SK-N-SH (cell line): ENCODE results near the gene EEF2.

Source experiments
- EZH2phosphoT487 ChIP-seq: fragments of 200-600 bp; sonication (generic); IDR thresholded peaks from 2 replicates; pipeline ENCODE4 v1.6.1; 2017; ENCODE audit warnings: low read depth, mixed run types, mild to moderate bottlenecking, antibody characterized with exemption, moderate library complexity, borderline replicate concordance
- REST ChIP-seq: IDR thresholded peaks from 2 replicates; pipeline ENCODE4 v1.6.1; 2012; ENCODE audit warnings: mild to moderate bottlenecking, low read depth, low read length, moderate library complexity
- TF ChIP-seq, protein P1 (sequence below): fragments of 200-600 bp; sonication (generic); IDR thresholded peaks from 2 replicates; pipeline ENCODE4 v1.6.1; 2017; ENCODE audit warnings: antibody characterized with exemption, mild to moderate bottlenecking, moderate library complexity

- TF ChIP-seq, protein P1, sequence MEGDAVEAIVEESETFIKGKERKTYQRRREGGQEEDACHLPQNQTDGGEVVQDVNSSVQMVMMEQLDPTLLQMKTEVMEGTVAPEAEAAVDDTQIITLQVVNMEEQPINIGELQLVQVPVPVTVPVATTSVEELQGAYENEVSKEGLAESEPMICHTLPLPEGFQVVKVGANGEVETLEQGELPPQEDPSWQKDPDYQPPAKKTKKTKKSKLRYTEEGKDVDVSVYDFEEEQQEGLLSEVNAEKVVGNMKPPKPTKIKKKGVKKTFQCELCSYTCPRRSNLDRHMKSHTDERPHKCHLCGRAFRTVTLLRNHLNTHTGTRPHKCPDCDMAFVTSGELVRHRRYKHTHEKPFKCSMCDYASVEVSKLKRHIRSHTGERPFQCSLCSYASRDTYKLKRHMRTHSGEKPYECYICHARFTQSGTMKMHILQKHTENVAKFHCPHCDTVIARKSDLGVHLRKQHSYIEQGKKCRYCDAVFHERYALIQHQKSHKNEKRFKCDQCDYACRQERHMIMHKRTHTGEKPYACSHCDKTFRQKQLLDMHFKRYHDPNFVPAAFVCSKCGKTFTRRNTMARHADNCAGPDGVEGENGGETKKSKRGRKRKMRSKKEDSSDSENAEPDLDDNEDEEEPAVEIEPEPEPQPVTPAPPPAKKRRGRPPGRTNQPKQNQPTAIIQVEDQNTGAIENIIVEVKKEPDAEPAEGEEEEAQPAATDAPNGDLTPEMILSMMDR: no peak
- no peak for TF ChIP-seq EZH2phosphoT487
- no peak for TF ChIP-seq REST
Observed at GRCh38 chr19:3990815-3991117, 5.5 kb upstream of the EEF2 start.
